GM12878 (cell line): ENCODE measurements around the gene OMG. TPM values are rescaled to one million over a fixed set of nuclear protein-coding genes. Genes with fewer than 3 reads are reported as not detected.

Experiments
- ATAC-seq: fragments of 200-7000 bp; cut with Tn5 transposase; 3 replicates; pipeline ENCODE4 v1.9.1; 2020; ENCODE audit warnings: mild to moderate bottlenecking, moderate library complexity
- BruUV-seq: library from RNA; stranded (reverse); fragments of 400-500 nt; replicated peaks from 2 replicates; lab custom pipeline; 2021; lab: Mats Ljungman, UMichigan
- CTCF ChIA-PET: fragments of 300-600 bp; sonication (Branson Sonifier 250); formaldehyde crosslinking; extraction: SDS; loops from one replicate; lab custom pipeline; 2021; ENCODE audit warnings: inconsistent platforms; lab: Yijun Ruan, JAX
- POLR2A ChIA-PET: fragments of 350-600 bp; formaldehyde crosslinking; extraction: SDS; loops from one replicate; lab custom pipeline; 2021; ENCODE audit warnings: inconsistent platforms; lab: Charles Lee
- RAD21 ChIA-PET: fragments of 300-600 bp; sonication (Branson Sonifier 250); formaldehyde crosslinking; loops from one replicate; lab custom pipeline; 2023; ENCODE audit warnings: antibody characterized with exemption; ENCODE audit not compliant: unreplicated experiment; lab: Charles Lee
- SMC1A ChIA-PET: fragments of 300-600 bp; sonication (Branson Sonifier 250); formaldehyde crosslinking; loops from one replicate; lab custom pipeline; 2023; ENCODE audit not compliant: unreplicated experiment, uncharacterized antibody; lab: Charles Lee
- DNase-seq: peaks from one replicate; pipeline ENCODE4 v3.0.0-alpha.2; 2011; ENCODE audit warnings: low read depth, low spot score
- FAIRE-seq: peaks from 3 replicates; lab custom pipeline; 2011; peaks lifted over from hg19 to GRCh38; lab: Jason Lieb, UNC
- H2AFZ ChIP-seq: 2 replicates; pipeline ENCODE4 v1.6.0; 2011; ENCODE audit warnings: low read depth, low read length, control low read depth; ENCODE audit not compliant: control insufficient read depth
- H3K27ac ChIP-seq: 2 replicates; pipeline ENCODE4 v1.5.1; 2011; ENCODE audit warnings: control low read depth; ENCODE audit not compliant: control insufficient read depth, insufficient read depth
- H3K27me3 ChIP-seq, 2 experiments: replicated peaks in 1 of 2; 2 replicates each; pipeline versions ENCODE4 v1.6.0 to v1.6.1; 2011; ENCODE audit warnings: low read length in 1 of 2; ENCODE audit not compliant: control insufficient read depth in 2 of 2, insufficient read depth in 2 of 2
- H3K36me3 ChIP-seq, 2 experiments: 2 replicates each; pipeline ENCODE4 v1.5.1; 2011; ENCODE audit warnings: low read length in 1 of 2; ENCODE audit not compliant: control insufficient read depth in 2 of 2, insufficient read depth in 2 of 2
- H3K4me1 ChIP-seq: 2 replicates; pipeline ENCODE4 v1.6.1; 2011; ENCODE audit warnings: mild to moderate bottlenecking, low read length, moderate library complexity, mixed read lengths; ENCODE audit not compliant: control insufficient read depth, insufficient read depth
- H3K4me2 ChIP-seq: 2 replicates; pipeline ENCODE4 v1.6.0; 2011; ENCODE audit warnings: control low read depth; ENCODE audit not compliant: control insufficient read depth, insufficient read depth
- H3K4me3 ChIP-seq: fragments of 200-600 bp; sonication (generic); 2 replicates; pipeline ENCODE4 v1.5.1; 2016
- H3K79me2 ChIP-seq: 2 replicates; pipeline ENCODE4 v1.6.0; 2011; ENCODE audit warnings: low read length; ENCODE audit not compliant: control insufficient read depth, insufficient read depth
- H3K9ac ChIP-seq: 2 replicates; pipeline ENCODE4 v1.8.0; 2011; ENCODE audit warnings: low read length, control low read depth, mixed read lengths; ENCODE audit not compliant: control insufficient read depth, insufficient read depth
- H3K9me3 ChIP-seq: replicated peaks from 3 replicates; pipeline ENCODE4 v1.5.1; 2011; ENCODE audit warnings: mild to moderate bottlenecking, low read length; ENCODE audit not compliant: control insufficient read depth, insufficient read depth
- H4K20me1 ChIP-seq: 2 replicates; pipeline ENCODE4 v1.6.0; 2011; ENCODE audit not compliant: control insufficient read depth, insufficient read depth
- MXI1 ChIP-seq: fragments of 150-350 bp; IDR thresholded peaks from 2 replicates; pipeline ENCODE4 v1.6.1; 2011; ENCODE audit warnings: low read depth, mild to moderate bottlenecking, inconsistent platforms, low read length, improper control_type of control experiment
- PAX5 ChIP-seq: IDR thresholded peaks from 2 replicates; pipeline ENCODE4 v1.6.1; 2011; ENCODE audit warnings: low read depth, low read length, borderline replicate concordance
- ZNF622 ChIP-seq: fragments of 450-650 bp; IDR thresholded peaks from 2 replicates; pipeline ENCODE4 v1.6.1; 2017; ENCODE audit warnings: mild to moderate bottlenecking, inconsistent platforms
- WGBS: methylation state at CpG from one replicate; pipeline ENCODE4 v1.1.6; 2016; ENCODE audit warnings: low lambda C conversion rate; ENCODE audit not compliant: insufficient replicate concordance, insufficient coverage; ENCODE audit errors: missing lambda C conversion rate; 5-methylcytosine and 5-hydroxymethylcytosine counted together
- in situ Hi-C: fragments of 300-500 bp; cut with MboI; formaldehyde crosslinking; loops from 9 replicates; pipeline ENCODE4 v1.14.3; 2018; ENCODE audit warnings: mixed read lengths
- intact Hi-C: fragments of 100-400 bp; cut with micrococcal nuclease; formaldehyde crosslinking; loops from one replicate; pipeline ENCODE4 v1.14.2; 2022; ENCODE audit not compliant: unreplicated experiment
- polyA plus RNA-seq, 11 experiments: library from polyadenylated mRNA; depleted of rRNA in 4 of 11; unstranded in 6 of 11; stranded (reverse) in 5 of 11; fragments of >200 nt; fragmentation: Nextera tagmentation in 4 of 11; fragmentation: Illumina TruSeq in 1 of 11; extraction: Ambion mirVana in 4 of 11; extraction: Trizol in 1 of 11; gene quantifications; 1 replicate in 1 of 11; 2 replicates in 10 of 11; pipeline versions ENCODE4 v1.2.1 to v1.2.3, GENCODE V29; 2011 to 2016; ENCODE audit warnings: inconsistent platforms in 2 of 11, missing spikeins in 2 of 11, low read depth in 1 of 11
- total RNA-seq, 4 experiments: library from RNA; depleted of rRNA in 3 of 4; stranded (reverse); fragments of >200 nt in 3 of 4; fragmentation: Illumina TruSeq in 1 of 4; extraction: Trizol in 1 of 4; gene quantifications; 2 replicates each; pipeline versions ENCODE4 v1.2.1 to v1.2.3, GENCODE V29; 2013 to 2021
- TF ChIP-seq, protein P1 (sequence below): IDR thresholded peaks from 2 replicates; pipeline ENCODE4 v1.6.1; 2011; ENCODE audit warnings: mild to moderate bottlenecking, low read depth, low read length, moderate library complexity; ENCODE audit not compliant: insufficient replicate concordance
- TF ChIP-seq, protein P2 (sequence below): fragments of 150-350 bp; IDR thresholded peaks from 2 replicates; pipeline ENCODE4 v1.6.1; 2016; ENCODE audit warnings: low read depth, low read length

The OMG gene
- total and polyA plus RNA-seq, 10 of the 15 experiments (the other 5 are each of a cell fraction or from before 2014, with no cell fraction given): 0.09 to 0.96 (median 0.26) TPM

DNA sequence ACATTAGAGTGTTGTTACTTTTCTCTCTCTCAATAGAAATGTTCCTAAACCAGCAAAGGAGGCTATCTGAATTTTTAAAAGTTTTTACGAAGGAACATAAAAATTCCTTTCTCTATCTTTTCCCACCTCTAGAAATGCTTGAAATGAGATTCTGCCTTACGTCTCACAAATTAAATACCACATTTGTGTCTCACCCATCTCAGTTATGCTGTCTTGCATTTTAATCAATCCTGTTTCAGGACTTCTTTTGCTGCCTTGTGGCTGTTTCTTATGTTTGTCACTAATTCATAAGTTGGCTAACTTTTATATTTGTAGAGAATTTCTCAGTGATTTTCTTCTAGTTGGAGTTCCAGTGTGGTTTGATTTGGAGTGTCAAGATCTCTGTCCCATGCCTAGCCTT lies 3.5 kb downstream of the OMG start:
- WGBS: 96% methylated on average over 2 of the region's 2 CpGs
- no peak overlapping the region for H3K9ac ChIP-seq
- DNase-seq (no peak), FAIRE-seq (no peak), ATAC-seq (no peak)
- no peaks in the 10 kb centered on the region for H3K4me1 ChIP-seq
- BruUV-seq: no TSS peak
- H4K20me1 ChIP-seq: no peaks in the 10 kb centered on the region
- H3K27ac ChIP-seq: no peak overlapping the region
- no peak overlapping the region for H3K4me3 ChIP-seq
- ChIA-PET POLR2A (no interaction called here), RAD21 (no interaction called here), SMC1A (no interaction called here), CTCF (interaction anchor here (0.7 kb wide), 1 partner anchor 10 kb away, joined by 3 read pairs; no protein-coding TSS in a partner anchor)
- in situ Hi-C loops: no loop called here
- H2AFZ ChIP-seq: no peak overlapping the region
- H3K9me3 ChIP-seq: no peaks in the 10 kb centered on the region
- no peaks in the 10 kb centered on the region; a peak in 2 of 4 replicates for H3K36me3 ChIP-seq
- TF ChIP-seq, protein P1, sequence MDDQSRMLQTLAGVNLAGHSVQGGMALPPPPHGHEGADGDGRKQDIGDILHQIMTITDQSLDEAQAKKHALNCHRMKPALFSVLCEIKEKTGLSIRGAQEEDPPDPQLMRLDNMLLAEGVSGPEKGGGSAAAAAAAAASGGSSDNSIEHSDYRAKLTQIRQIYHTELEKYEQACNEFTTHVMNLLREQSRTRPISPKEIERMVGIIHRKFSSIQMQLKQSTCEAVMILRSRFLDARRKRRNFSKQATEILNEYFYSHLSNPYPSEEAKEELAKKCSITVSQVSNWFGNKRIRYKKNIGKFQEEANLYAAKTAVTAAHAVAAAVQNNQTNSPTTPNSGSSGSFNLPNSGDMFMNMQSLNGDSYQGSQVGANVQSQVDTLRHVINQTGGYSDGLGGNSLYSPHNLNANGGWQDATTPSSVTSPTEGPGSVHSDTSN: no peak
- TF ChIP-seq MXI1 (no peak), PAX5 (no peak), ZNF622 (no peak)
- TF ChIP-seq, protein P2, sequence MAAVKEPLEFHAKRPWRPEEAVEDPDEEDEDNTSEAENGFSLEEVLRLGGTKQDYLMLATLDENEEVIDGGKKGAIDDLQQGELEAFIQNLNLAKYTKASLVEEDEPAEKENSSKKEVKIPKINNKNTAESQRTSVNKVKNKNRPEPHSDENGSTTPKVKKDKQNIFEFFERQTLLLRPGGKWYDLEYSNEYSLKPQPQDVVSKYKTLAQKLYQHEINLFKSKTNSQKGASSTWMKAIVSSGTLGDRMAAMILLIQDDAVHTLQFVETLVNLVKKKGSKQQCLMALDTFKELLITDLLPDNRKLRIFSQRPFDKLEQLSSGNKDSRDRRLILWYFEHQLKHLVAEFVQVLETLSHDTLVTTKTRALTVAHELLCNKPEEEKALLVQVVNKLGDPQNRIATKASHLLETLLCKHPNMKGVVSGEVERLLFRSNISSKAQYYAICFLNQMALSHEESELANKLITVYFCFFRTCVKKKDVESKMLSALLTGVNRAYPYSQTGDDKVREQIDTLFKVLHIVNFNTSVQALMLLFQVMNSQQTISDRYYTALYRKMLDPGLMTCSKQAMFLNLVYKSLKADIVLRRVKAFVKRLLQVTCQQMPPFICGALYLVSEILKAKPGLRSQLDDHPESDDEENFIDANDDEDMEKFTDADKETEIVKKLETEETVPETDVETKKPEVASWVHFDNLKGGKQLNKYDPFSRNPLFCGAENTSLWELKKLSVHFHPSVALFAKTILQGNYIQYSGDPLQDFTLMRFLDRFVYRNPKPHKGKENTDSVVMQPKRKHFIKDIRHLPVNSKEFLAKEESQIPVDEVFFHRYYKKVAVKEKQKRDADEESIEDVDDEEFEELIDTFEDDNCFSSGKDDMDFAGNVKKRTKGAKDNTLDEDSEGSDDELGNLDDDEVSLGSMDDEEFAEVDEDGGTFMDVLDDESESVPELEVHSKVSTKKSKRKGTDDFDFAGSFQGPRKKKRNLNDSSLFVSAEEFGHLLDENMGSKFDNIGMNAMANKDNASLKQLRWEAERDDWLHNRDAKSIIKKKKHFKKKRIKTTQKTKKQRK: no peak
- no peak overlapping the region for H3K4me2 ChIP-seq
- no peaks in the 10 kb centered on the region for H3K27me3 ChIP-seq
- intact Hi-C loops: no loop called here
- no peaks in the 10 kb centered on the region for H3K79me2 ChIP-seq
